SJCRH30 (cell line): ENCODE results near the gene RFNG. TPM values are rescaled to one million over a fixed set of nuclear protein-coding genes. Genes with fewer than 3 reads are reported as not detected.

Experiments used
- DNase-seq, 2 experiments: peaks; one replicate each; pipeline ENCODE4 v3.0.0-alpha.2; 2015 to 2020
- H3K27ac ChIP-seq: fragments of 250-450 bp; sonication (Bioruptor Pico); 2 replicates; pipeline ENCODE4 v1.5.1; 2020; ENCODE audit warnings: mild to moderate bottlenecking, moderate library complexity
- H3K27me3 ChIP-seq: fragments of 250-450 bp; sonication (Bioruptor Pico); 2 replicates; pipeline ENCODE4 v1.5.1; 2020; ENCODE audit warnings: mild to moderate bottlenecking, moderate library complexity
- H3K36me3 ChIP-seq: fragments of 250-450 bp; sonication (Bioruptor Pico); 2 replicates; pipeline ENCODE4 v1.5.1; 2020; ENCODE audit warnings: mild to moderate bottlenecking, moderate library complexity
- H3K4me1 ChIP-seq: fragments of 250-450 bp; sonication (Bioruptor Pico); 2 replicates; pipeline ENCODE4 v1.5.1; 2020; ENCODE audit warnings: mild to moderate bottlenecking, moderate library complexity
- H3K4me3 ChIP-seq: fragments of 250-450 bp; sonication (Bioruptor Pico); 2 replicates; pipeline ENCODE4 v1.5.1; 2020; ENCODE audit warnings: mild to moderate bottlenecking, moderate library complexity
- H3K9me3 ChIP-seq: fragments of 250-450 bp; sonication (Bioruptor Pico); replicated peaks from 2 replicates; pipeline ENCODE4 v1.5.1; 2020; ENCODE audit warnings: mild to moderate bottlenecking, moderate library complexity
- total RNA-seq: library from RNA; depleted of rRNA; stranded (reverse); fragments of >200 nt; shearing (Covaris generic); gene quantifications from 2 replicates; pipeline ENCODE4 v1.2.3, GENCODE V29; 2014

The RFNG gene
- total RNA-seq, 1 experiment from 2014 or later: 26.5 TPM

GRCh38 chr17:82092995-82093751 lies 41.6 kb upstream of the RFNG start:
- peaks cover 81% of the 10 kb centered on the region for H3K36me3 ChIP-seq
- peaks cover 3% of the 10 kb centered on the region; the same call in 1 of the 2 replicates for H3K4me1 ChIP-seq
- H3K27ac ChIP-seq: no peak overlapping the region
- H3K9me3 ChIP-seq: no peaks in the 10 kb centered on the region
- H3K27me3 ChIP-seq: no peaks in the 10 kb centered on the region
- no peak for DNase-seq
- no peak overlapping the region for H3K4me3 ChIP-seq

DNA sequence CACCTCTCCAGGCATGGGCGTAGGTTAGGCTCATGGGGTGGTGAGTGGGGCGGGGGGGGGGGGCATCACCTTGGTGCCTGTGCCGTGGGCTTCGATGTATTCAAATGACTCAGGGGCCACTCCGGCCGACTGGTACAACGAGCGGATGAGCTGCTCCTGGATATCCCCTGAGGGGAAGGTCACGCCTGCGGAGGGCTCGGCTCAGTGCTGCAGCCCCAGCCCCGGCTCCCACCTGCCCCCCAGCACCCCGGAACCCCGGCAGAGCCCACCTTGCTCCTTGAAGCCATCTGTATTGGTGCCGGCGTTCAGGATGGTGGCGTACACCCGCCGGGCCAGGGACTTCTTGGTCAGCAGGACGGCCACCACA lies 41.0 kb upstream of the RFNG start:
- Histone ChIP-seq H3K4me3 (no peak overlapping the region), H3K27ac (no peak overlapping the region), H3K36me3 (peaks cover 87% of the 10 kb centered on the region), H3K27me3 (no peaks in the 10 kb centered on the region), H3K9me3 (no peaks in the 10 kb centered on the region), H3K4me1 (peaks cover 3% of the 10 kb centered on the region; the same call in 1 of the 2 replicates)
- DNase-seq: no peak

DNA sequence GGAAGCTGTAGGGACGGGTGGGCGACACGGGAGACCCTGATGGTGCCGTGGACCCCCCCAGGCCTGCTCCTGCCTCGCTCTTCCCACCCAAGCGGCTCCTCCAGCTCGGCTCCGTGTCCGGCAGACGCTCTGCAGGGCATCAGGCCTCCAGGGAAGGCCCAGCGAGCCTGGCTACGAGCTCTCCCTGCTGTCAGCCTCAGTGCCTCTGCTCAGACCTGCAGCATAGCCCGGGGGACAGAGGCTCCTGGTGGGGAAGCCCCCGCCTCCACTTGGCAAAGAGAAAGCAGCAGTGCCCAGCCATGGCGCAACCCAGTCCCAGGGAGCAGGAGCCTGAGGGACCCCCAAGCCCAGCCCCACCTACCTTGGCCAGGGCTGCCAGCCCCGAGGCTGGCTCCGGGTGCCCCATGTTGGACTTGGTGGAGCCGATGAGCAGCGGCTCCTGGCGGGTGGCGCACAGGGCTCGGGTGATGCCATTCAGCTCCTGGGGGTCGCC lies 40.5 kb upstream of the RFNG start:
- no peak overlapping the region for H3K4me3 ChIP-seq
- H3K4me1 ChIP-seq: peaks cover 3% of the 10 kb centered on the region; the same call in 1 of the 2 replicates
- no peak overlapping the region for H3K27ac ChIP-seq
- H3K9me3 ChIP-seq: no peaks in the 10 kb centered on the region
- no peak for DNase-seq
- peaks cover 92% of the 10 kb centered on the region for H3K36me3 ChIP-seq
- no peaks in the 10 kb centered on the region for H3K27me3 ChIP-seq

DNA sequence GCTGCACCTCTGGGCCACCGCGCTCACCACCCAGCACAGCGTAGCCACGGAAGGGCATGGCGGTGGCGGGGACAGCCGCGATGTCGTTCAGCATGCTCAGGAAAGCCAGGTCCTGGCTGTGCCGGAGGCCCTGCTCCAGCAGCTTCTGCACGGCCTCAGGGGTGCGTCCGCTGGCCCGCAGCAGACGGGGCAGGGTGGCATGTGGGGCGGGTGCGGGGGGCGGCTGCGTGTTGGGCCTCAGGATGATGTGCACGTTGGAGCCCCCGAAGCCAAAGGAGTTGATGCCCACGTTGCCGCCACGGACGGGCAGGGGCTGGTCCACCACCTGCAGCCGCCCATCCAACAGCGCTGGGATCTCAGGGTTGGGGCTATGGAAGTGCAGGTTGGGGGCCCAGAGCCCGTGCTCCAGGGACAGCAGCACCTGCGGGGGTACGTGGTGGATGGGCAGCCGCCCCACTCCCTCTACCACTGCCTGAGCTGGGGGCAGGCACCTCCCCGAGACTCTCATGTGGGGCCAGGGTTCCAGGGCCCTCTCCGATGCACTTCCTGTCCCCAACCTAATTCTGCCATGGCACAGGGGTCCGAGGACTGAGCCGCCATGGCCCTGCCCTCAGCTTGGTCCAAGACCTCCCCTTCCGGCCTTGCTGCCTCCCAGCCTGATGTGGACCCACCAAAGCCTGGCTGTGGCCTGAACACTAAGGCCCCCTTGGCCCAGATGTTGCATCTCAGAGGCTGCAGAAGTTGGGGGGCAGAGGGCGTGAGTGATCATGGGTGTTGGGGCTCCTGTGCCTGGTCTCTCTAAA lies 39.9 kb upstream of the RFNG start:
- Histone ChIP-seq H3K27ac (no peak overlapping the region), H3K4me1 (peaks cover 3% of the 10 kb centered on the region; the same call in 1 of the 2 replicates), H3K27me3 (no peaks in the 10 kb centered on the region), H3K9me3 (no peaks in the 10 kb centered on the region), H3K4me3 (no peak overlapping the region), H3K36me3 (peaks cover 96% of the 10 kb centered on the region)
- no peak for DNase-seq

DNA sequence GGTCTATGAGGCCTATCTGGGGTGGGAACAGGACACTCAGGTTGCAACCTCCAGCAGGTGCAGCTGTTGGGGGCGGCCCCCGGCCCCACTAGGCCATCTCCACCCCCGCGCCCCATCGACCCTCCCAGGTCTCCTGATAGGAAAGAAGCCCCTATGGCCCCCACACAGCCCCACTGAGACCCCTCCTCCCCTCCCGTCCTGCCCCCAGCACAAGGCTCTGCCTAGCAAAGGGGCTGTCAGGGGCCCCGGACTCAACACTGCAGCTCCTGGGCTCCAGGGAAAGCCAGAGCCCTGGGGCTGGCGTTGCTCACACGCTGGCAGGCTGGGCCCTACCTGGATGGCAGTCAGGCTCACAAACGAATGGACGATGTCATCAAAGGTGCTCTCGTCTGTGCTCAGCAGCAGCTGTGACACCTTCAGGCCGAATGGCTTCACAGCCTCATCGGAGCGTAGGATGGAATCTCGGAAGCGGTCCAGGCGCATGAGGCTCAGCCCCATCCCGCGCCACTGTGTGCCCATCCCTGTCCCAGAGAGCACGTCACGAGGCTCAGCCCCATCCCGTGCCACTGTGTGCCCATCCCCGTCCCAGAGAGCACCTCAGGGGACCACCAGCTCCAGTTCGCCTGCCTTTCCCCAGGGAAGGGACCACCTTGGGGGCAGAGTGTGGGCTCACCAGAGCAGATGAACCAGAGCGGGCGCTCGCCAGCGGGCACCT lies 39.1 kb upstream of the RFNG start:
- Histone ChIP-seq H3K27me3 (no peaks in the 10 kb centered on the region), H3K4me3 (no peak overlapping the region), H3K36me3 (peaks cover 96% of the 10 kb centered on the region), H3K9me3 (no peaks in the 10 kb centered on the region), H3K27ac (no peak overlapping the region), H3K4me1 (no peaks in the 10 kb centered on the region)
- no peak for DNase-seq

DNA sequence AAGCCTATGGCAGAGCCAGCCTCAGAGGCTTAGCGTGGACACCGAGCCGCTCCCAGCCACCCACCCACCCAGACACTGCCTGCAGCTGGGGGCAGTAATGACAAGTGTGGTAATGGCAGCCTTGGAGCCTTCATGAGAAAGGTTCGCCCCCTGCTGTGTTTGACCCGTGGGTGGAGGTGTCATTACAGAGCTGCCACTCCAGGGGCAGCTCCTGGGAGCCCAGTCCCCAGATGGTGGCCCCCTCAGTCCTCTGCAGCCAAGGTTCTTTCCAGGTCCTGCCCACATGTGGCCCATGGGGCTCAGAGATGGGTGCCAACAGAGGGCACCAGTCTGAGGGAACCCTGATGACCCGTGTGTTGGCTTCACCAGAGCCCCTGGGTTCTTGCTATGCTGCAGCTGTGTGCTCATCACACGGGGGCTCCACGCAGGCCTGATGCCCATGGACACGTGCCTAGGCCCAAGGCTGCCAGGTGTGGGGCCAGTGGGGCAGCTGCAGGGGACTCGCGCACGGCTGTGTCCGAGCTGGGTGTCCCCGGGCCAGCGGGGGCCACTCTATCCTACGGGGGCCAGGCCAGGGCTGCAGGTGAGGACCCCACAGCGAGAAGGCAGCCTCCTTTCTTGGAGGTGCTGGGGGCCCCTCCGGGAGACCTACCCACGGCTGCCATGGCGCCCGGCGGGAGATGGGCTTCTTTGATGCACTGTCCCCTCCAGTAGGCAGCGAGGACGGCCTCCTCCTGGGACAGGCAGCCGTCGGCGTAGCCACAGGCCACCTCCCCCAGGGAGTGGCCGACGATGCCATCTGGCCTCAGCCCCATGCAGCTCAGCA lies 38.3 kb upstream of the RFNG start:
- Histone ChIP-seq H3K36me3 (peaks cover 96% of the 10 kb centered on the region), H3K9me3 (no peaks in the 10 kb centered on the region)

GRCh38 chr17:82088838-82089722 lies 37.5 kb upstream of the RFNG start:
- no peaks in the 10 kb centered on the region for H3K9me3 ChIP-seq
- no peaks in the 10 kb centered on the region for H3K4me1 ChIP-seq
- no peak overlapping the region for H3K4me3 ChIP-seq
- H3K36me3 ChIP-seq: peaks cover 99% of the 10 kb centered on the region
- no peak overlapping the region for H3K27ac ChIP-seq
- H3K27me3 ChIP-seq: no peaks in the 10 kb centered on the region
- DNase-seq: no peak

More for the DNA sequence above, 38.3 kb upstream of the RFNG start:
- H3K4me3 ChIP-seq: no peak overlapping the region
- no peaks in the 10 kb centered on the region for H3K4me1 ChIP-seq
- H3K27ac ChIP-seq: no peak overlapping the region
- H3K27me3 ChIP-seq: no peaks in the 10 kb centered on the region
- no peak for DNase-seq

- Histone ChIP-seq H3K9me3 (no peaks in the 10 kb centered on the region), H3K4me3 (no peak overlapping the region), H3K4me1 (no peaks in the 10 kb centered on the region), H3K27me3 (no peaks in the 10 kb centered on the region), H3K27ac (no peak overlapping the region), H3K36me3 (peaks cover 100% of the 10 kb centered on the region)
- no peak for DNase-seq
Observed at GRCh38 chr17:82087961-82088837, 36.6 kb upstream of the RFNG start.

GRCh38 chr17:82086941-82087906 lies 35.6 kb upstream of the RFNG start:
- no peak for DNase-seq
- H3K4me1 ChIP-seq: no peaks in the 10 kb centered on the region
- H3K27ac ChIP-seq: no peak overlapping the region
- no peaks in the 10 kb centered on the region for H3K27me3 ChIP-seq
- H3K4me3 ChIP-seq: no peak overlapping the region
- no peaks in the 10 kb centered on the region for H3K9me3 ChIP-seq
- H3K36me3 ChIP-seq: peaks cover 100% of the 10 kb centered on the region

DNA sequence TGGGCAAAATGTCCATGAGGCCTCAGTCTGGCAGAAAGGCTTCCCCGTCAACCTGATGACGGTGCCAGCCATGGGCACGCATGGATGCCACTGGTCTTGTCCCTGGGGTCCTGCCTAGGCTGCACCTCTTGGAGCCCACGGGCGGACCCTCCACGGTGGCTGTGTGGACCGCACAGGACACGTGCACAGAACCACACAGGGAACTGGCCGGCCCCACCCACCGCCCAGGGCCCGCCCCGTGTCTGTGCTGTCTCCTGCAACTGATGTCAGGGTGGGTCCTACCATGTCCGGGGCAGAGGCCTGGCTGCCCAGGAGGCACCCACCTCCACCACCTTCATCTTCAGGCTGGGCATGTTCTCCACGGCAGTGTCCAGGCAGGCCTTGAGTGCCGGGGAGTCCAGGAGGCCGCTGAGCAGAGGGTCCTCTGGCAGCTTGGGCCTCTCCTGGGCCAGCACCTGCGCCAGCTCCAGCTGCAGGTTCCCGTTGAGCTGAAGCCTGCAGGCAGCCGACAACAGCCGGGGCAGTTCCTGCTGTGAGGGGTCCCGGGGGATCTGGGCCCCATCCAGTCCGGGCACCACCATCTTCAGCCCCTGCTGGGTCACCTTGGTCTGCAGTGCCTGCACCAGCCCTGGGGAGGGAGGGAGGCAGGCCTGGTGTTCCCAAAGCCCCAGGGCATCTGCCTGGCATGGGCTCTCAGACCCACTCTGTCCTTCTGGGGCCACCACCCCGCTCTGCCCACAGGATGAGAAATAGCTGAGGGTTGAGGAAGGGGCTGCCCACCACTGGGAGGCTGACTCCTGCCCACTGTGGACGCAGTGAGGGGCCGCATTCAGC lies 34.5 kb upstream of the RFNG start:
- no peaks in the 10 kb centered on the region for H3K27me3 ChIP-seq
- no peaks in the 10 kb centered on the region for H3K4me1 ChIP-seq
- no peak for DNase-seq
- H3K27ac ChIP-seq: no peak overlapping the region
- no peak overlapping the region for H3K4me3 ChIP-seq
- H3K9me3 ChIP-seq: no peaks in the 10 kb centered on the region
- H3K36me3 ChIP-seq: peaks cover 98% of the 10 kb centered on the region
